Heart left ventricle (tissue), 16 donors: ENCODE results near the gene HSPB8. TPM values are rescaled to one million over a fixed set of nuclear protein-coding genes. Genes with fewer than 3 reads are reported as not detected.

Experiments
- ATAC-seq, 4 donors: fragments of 200-7000 bp; cut with Tn5 transposase; one replicate each; pipeline ENCODE4 v1.9.1; 2020 to 2022; ENCODE audit warnings: moderate library complexity in 4 of 4, mild to moderate bottlenecking in 3 of 4, moderate number of reproducible peaks in 1 of 4
- DNase-seq, 5 donors: peaks; one replicate each; pipeline ENCODE4 v3.0.0-alpha.2; 2020
- H3K27ac ChIP-seq, 12 donors: fragments of 200-600 bp; sonication (generic) in 4 of 12; one replicate each; pipeline versions ENCODE4 v1.5.0 to v1.8.0; 2016 to 2022; ENCODE audit warnings: mild to moderate bottlenecking in 2 of 12
- H3K27me3 ChIP-seq, 9 donors: fragments of 200-600 bp; sonication (generic) in 2 of 9; one replicate each; pipeline versions ENCODE4 v1.5.1 to v1.8.0; 2016 to 2022; ENCODE audit warnings: mild to moderate bottlenecking in 3 of 9
- H3K36me3 ChIP-seq, 9 donors: fragments of 200-600 bp; sonication (generic) in 2 of 9; one replicate each; pipeline versions ENCODE4 v1.5.0 to v1.8.0; 2018 to 2022; ENCODE audit warnings: mild to moderate bottlenecking in 2 of 9
- H3K4me1 ChIP-seq, 12 donors: fragments of 200-600 bp; sonication (generic) in 4 of 12; one replicate each; pipeline versions ENCODE4 v1.5.0 to v1.8.0; 2016 to 2022; ENCODE audit warnings: mild to moderate bottlenecking in 3 of 12
- H3K4me3 ChIP-seq, 12 donors: fragments of 200-600 bp; sonication (generic) in 4 of 12; one replicate each; pipeline versions ENCODE4 v1.5.0 to v1.8.0; 2017 to 2022; ENCODE audit warnings: mild to moderate bottlenecking in 9 of 12, moderate library complexity in 4 of 12
- H3K9me3 ChIP-seq, 12 donors: fragments of 200-600 bp; sonication (generic) in 4 of 12; one replicate each; pipeline versions ENCODE4 v1.5.0 to v1.8.0; 2016 to 2022; ENCODE audit warnings: mild to moderate bottlenecking in 1 of 12
- CTCF ChIP-seq, 12 donors: fragments of 200-600 bp; sonication (generic) in 4 of 12; IDR thresholded peaks; one replicate each; pipeline versions ENCODE4 v1.5.0 to v1.8.0; 2018 to 2022; ENCODE audit warnings: antibody characterized with exemption in 12 of 12, mild to moderate bottlenecking in 5 of 12
- POLR2A ChIP-seq, 2 donors: fragments of 450-650 bp; IDR thresholded peaks; one replicate each; pipeline ENCODE4 v1.6.1; 2017; ENCODE audit warnings: antibody characterized with exemption in 2 of 2, mild to moderate bottlenecking in 2 of 2, moderate library complexity in 2 of 2
- WGBS, 4 donors: extraction: QIAGEN DNeasy Blood & Tissue Kit in 2 of 4; methylation state at CpG; one replicate each; pipeline versions ENCODE4 v1.1.5 to v1.1.7; 2013 to 2018; 5-methylcytosine and 5-hydroxymethylcytosine counted together
- intact Hi-C, 10 donors: fragments of 100-400 bp; cut with DNase I; formaldehyde crosslinking; loops; one replicate each; pipeline versions ENCODE4 v1.11.1 to v1.14.2; 2022
- polyA plus RNA-seq, 2 donors: library from polyadenylated mRNA; stranded (reverse); fragments of 200-250 nt; gene quantifications; one replicate each; pipeline ENCODE4 v1.2.3, GENCODE V29; 2013
- total RNA-seq, 9 donors: library from RNA; depleted of rRNA in 2 of 9; stranded (reverse); fragments of >200 nt in 2 of 9; fragmentation: NEBNext Ultra II Directional in 3 of 9; extraction: Animal tissue kit (Norgen Biotek cat#: 25700) in 3 of 9; gene quantifications; one replicate each; pipeline versions ENCODE4 v1.1.0 to v1.2.4, GENCODE V29; 2016 to 2023
- donor health status: ischemic (EF 13 %, LVEDD 7.1; RV severe dilation, severe dysfunction).
- donor health status: healthy with polysubstance abuse.
- donor health status: DM: no; HTN: yes; CAD: no.
- donor health status: DM: no; HTN: no; CAD: no.
- donor health status: ischemic (EF 25% LVEDD 6.9; RV normal size, moderate dysfunction).
- donor health status: ischemic (EF 25% LVEDD 5.7; RV mildly dilated, moderate dysfunction).
- donor health status: healthy.
- donor health status: DM: yes; HTN: yes; CAD: no.
- donor health status: ischemic (EF 35%, LVEDD 5.7; RV mildly dilated, moderate dysfunction).
- donor health status: nonischemic (EF 11% LVEDD 7.7; RV severe dilation, severe dysfunction).
- donor health status: DM: yes; HTN: yes; CAD: no.
- donor health status: PGD.
- donor health status: ischemic (EF 29% LVEDD 5.4; RV normal size, mild dysfunction).
- donor health status: nonischemic (EF 23%, LVEDD 6.1; RV moderate dilation, normal function).

Gene HSPB8
- total and polyA plus RNA-seq, 11 donors: 417 to 662 (median 523) TPM

GRCh38 chr12:119147847-119148448 lies 30.8 kb upstream of the HSPB8 start:
- Histone ChIP-seq H3K36me3 (no peaks in the 10 kb centered on the region), H3K4me1 (peaks cover 0 to 6% (median 0%) of the 10 kb centered on the region in 12 donors), H3K4me3 (no peak overlapping the region), H3K9me3 (peaks cover 0 to 24% (median 7%) of the 10 kb centered on the region in 12 donors), H3K27me3 (peaks cover 0 to 3% (median 0%) of the 10 kb centered on the region in 9 donors), H3K27ac (no peak overlapping the region)
- intact Hi-C loops: no loop called here
- ATAC-seq: peak in 1 of 4 donors; percentile 37
- TF ChIP-seq CTCF (IDR thresholded peaks at IDR 0.05) (no peak), POLR2A (IDR thresholded peaks at IDR 0.05) (no peak)
- DNase-seq: no peak
- 64 to 85% (median 74%) methylated on average over 2 of the region's 2 CpGs for WGBS, 4 donors

- intact Hi-C loops: no loop called here
- Histone ChIP-seq H3K36me3 (no peaks in the 10 kb centered on the region), H3K9me3 (peaks cover 0 to 24% (median 7%) of the 10 kb centered on the region in 12 donors), H3K4me1 (peaks cover 0 to 6% (median 0%) of the 10 kb centered on the region in 12 donors), H3K4me3 (no peak overlapping the region), H3K27ac (peak overlapping the region in 1 of 12 donors; percentile 5), H3K27me3 (peaks cover 0 to 4% (median 0%) of the 10 kb centered on the region in 9 donors)
- whole genome bisulfite sequencing, 4 donors: 75 to 87% (median 80%) methylated on average over 7 of the region's 7 CpGs
- no peak for TF ChIP-seq POLR2A (IDR thresholded peaks at IDR 0.05)
- no peak for TF ChIP-seq CTCF (IDR thresholded peaks at IDR 0.05)
- ATAC-seq (peak in 3 of 4 donors; percentile 34 to 63 (median 47)), DNase-seq (peak in 2 of 5 donors; percentile 25 to 48)
These were observed 29.5 kb upstream of the HSPB8 start for GRCh38 chr12:119149270-119149669.

GRCh38 chr12:119151445-119152026 lies 27.2 kb upstream of the HSPB8 start:
- Histone ChIP-seq H3K9me3 (peaks cover 0 to 24% (median 7%) of the 10 kb centered on the region in 12 donors), H3K4me3 (no peak overlapping the region), H3K27me3 (peaks cover 0 to 4% (median 0%) of the 10 kb centered on the region in 9 donors), H3K27ac (no peak overlapping the region), H3K36me3 (no peaks in the 10 kb centered on the region), H3K4me1 (peaks cover 0 to 10% (median 0%) of the 10 kb centered on the region in 12 donors)
- WGBS, 4 donors: 87 to 98% (median 93%) methylated on average over 1 of the region's 1 CpG
- no peak for TF ChIP-seq CTCF (IDR thresholded peaks at IDR 0.05)
- no peak for TF ChIP-seq POLR2A (IDR thresholded peaks at IDR 0.05)
- intact Hi-C loops: no loop called here
- DNase-seq: no peak
- no peak for ATAC-seq
